Caco-2 (cell line): ENCODE data around the gene KIAA0930. TPM values are rescaled to one million over a fixed set of nuclear protein-coding genes. Genes with fewer than 3 reads are reported as not detected.

Source experiments
- BruUV-seq: library from RNA; stranded (reverse); fragments of 400-500 nt; replicated peaks from 2 replicates; lab custom pipeline; 2021; lab: Mats Ljungman, UMichigan
- CTCF ChIA-PET: fragments of 300-600 bp; sonication (Branson Sonifier 250); formaldehyde crosslinking; loops from one replicate; lab custom pipeline; 2022; ENCODE audit warnings: antibody characterized with exemption; lab: Charles Lee
- POLR2A ChIA-PET: fragments of 300-600 bp; sonication (Branson Sonifier 250); formaldehyde crosslinking; loops from one replicate; lab custom pipeline; 2022; ENCODE audit warnings: antibody characterized with exemption; lab: Charles Lee
- DNase-seq, 2 experiments: peaks; one replicate each; pipeline versions ENCODE4 v3.0.0 to v3.0.0-alpha.2; 2020 to 2022
- H3K27me3 ChIP-seq: replicated peaks from 2 replicates; pipeline ENCODE4 v1.6.0; 2011; ENCODE audit warnings: low read length; ENCODE audit not compliant: control insufficient read depth, insufficient read depth
- H3K36me3 ChIP-seq: 2 replicates; pipeline ENCODE4 v1.5.1; 2011; ENCODE audit warnings: low read length; ENCODE audit not compliant: control insufficient read depth, insufficient read depth
- H3K4me1 ChIP-seq: fragments of 250-450 bp; sonication (Bioruptor Pico); 2 replicates; pipeline ENCODE4 v1.5.1; 2020; ENCODE audit warnings: mild to moderate bottlenecking
- H3K4me3 ChIP-seq: 2 replicates; pipeline ENCODE4 v1.5.1; 2011; ENCODE audit warnings: low read depth, mild to moderate bottlenecking, control low read depth, low read length
- H3K9me3 ChIP-seq: fragments of 250-450 bp; sonication (Bioruptor Pico); 2 replicates; pipeline ENCODE4 v1.5.1; 2020; ENCODE audit warnings: mild to moderate bottlenecking, moderate library complexity
- H3K27ac Mint-ChIP-seq: one replicate; pipeline ENCODE4 v1.8.0; 2022; ENCODE audit warnings: mixed read lengths; ENCODE audit not compliant: unreplicated experiment
- H3K27me3 Mint-ChIP-seq: one replicate; pipeline ENCODE4 v1.8.0; 2022; ENCODE audit warnings: mixed read lengths; ENCODE audit not compliant: insufficient read depth, unreplicated experiment
- H3K36me3 Mint-ChIP-seq: one replicate; pipeline ENCODE4 v1.8.0; 2022; ENCODE audit warnings: mild to moderate bottlenecking, mixed read lengths; ENCODE audit not compliant: insufficient read depth, unreplicated experiment
- H3K4me1 Mint-ChIP-seq: one replicate; pipeline ENCODE4 v1.8.0; 2022; ENCODE audit warnings: low read depth, mixed read lengths; ENCODE audit not compliant: unreplicated experiment
- H3K4me3 Mint-ChIP-seq: one replicate; pipeline ENCODE4 v1.8.0; 2022; ENCODE audit warnings: mild to moderate bottlenecking, moderate library complexity, mixed read lengths; ENCODE audit not compliant: unreplicated experiment
- H3K9me3 Mint-ChIP-seq: one replicate; pipeline ENCODE4 v1.8.0; 2022; ENCODE audit warnings: mixed read lengths; ENCODE audit not compliant: unreplicated experiment
- CTCF ChIP-seq, 2 experiments: fragments of 200-600 bp in 1 of 2; IDR thresholded peaks; 1 replicate in 1 of 2; 2 replicates in 1 of 2; pipeline versions ENCODE4 v1.5.1 to v1.8.0; 2011 to 2022; ENCODE audit warnings: antibody characterized with exemption in 1 of 2, control low read depth in 1 of 2, inconsistent platforms in 1 of 2, low read depth in 1 of 2, low read length in 1 of 2, mild to moderate bottlenecking in 1 of 2, moderate library complexity in 1 of 2; ENCODE audit not compliant: insufficient read depth in 1 of 2, severe bottlenecking in 1 of 2, unreplicated experiment in 1 of 2
- intact Hi-C: fragments of 100-400 bp; cut with micrococcal nuclease; formaldehyde crosslinking; loops from one replicate; pipeline ENCODE4 v1.10.0; 2022; ENCODE audit not compliant: unreplicated experiment
- total RNA-seq: library from RNA; stranded (reverse); gene quantifications from 2 replicates; pipeline ENCODE4 v1.2.3, GENCODE V29; 2022

KIAA0930 gene
- total RNA-seq, 1 experiment from 2014 or later = 34.7 TPM

- peaks cover 74% of the 10 kb centered on the region for H3K36me3 Mint-ChIP-seq
Observed at GRCh38 chr22:45157907-45158306, 82.8 kb downstream of the KIAA0930 start.

GRCh38 chr22:45155050-45155840 lies 85.4 kb downstream of the KIAA0930 start:
- H3K27me3 ChIP-seq = no peaks in the 10 kb centered on the region
- Mint-ChIP-seq H3K27me3 (no peaks in the 10 kb centered on the region), H3K9me3 (no peaks in the 10 kb centered on the region), H3K36me3 (peaks cover 76% of the 10 kb centered on the region), H3K4me3 (no peak overlapping the region), H3K4me1 (peaks cover 38% of the 10 kb centered on the region), H3K27ac (peak overlapping the region; percentile 51)
- no TSS peak for BruUV-seq
- no peak overlapping the region for H3K4me3 ChIP-seq
- no peak for TF ChIP-seq CTCF (IDR thresholded peaks at IDR 0.05; ENCODE audit: insufficient read depth in 1 of 2, low read depth in 1 of 2, low read length in 1 of 2, severe bottlenecking in 1 of 2, unreplicated experiment in 1 of 2)
- ChIA-PET POLR2A (no interaction called here), CTCF (interaction anchor here (0.6 kb wide), 1 partner anchor 63 kb away, joined by 3 read pairs; no protein-coding TSS in a partner anchor)
- H3K36me3 ChIP-seq = peaks cover 2% of the 10 kb centered on the region
- no peaks in the 10 kb centered on the region for H3K9me3 ChIP-seq
- peaks cover 51% of the 10 kb centered on the region for H3K4me1 ChIP-seq
- intact Hi-C loops = no loop called here
- no peak for DNase-seq

More at GRCh38 chr22:45157907-45158306, 82.8 kb downstream of the KIAA0930 start:
- Mint-ChIP-seq H3K4me1 (peaks cover 49% of the 10 kb centered on the region), H3K9me3 (no peaks in the 10 kb centered on the region), H3K4me3 (no peak overlapping the region), H3K27me3 (no peaks in the 10 kb centered on the region), H3K27ac (no peak overlapping the region)
- Histone ChIP-seq H3K4me3 (no peak overlapping the region), H3K4me1 (peaks cover 61% of the 10 kb centered on the region), H3K9me3 (no peaks in the 10 kb centered on the region), H3K36me3 (peaks cover 2% of the 10 kb centered on the region), H3K27me3 (no peaks in the 10 kb centered on the region)
- intact Hi-C loops = no loop called here
- DNase-seq = peak in 1 of 2 experiments; percentile 16
- no peak for TF ChIP-seq CTCF (IDR thresholded peaks at IDR 0.05; ENCODE audit: insufficient read depth in 1 of 2, low read depth in 1 of 2, low read length in 1 of 2, severe bottlenecking in 1 of 2, unreplicated experiment in 1 of 2)
- BruUV-seq = no TSS peak
- POLR2A ChIA-PET = no interaction called here
- CTCF ChIA-PET = no interaction called here

- no peak for DNase-seq
- peaks cover 2% of the 10 kb centered on the region for H3K36me3 ChIP-seq
- no peak overlapping the region for H3K4me3 Mint-ChIP-seq
- H3K27me3 ChIP-seq = no peaks in the 10 kb centered on the region
- H3K9me3 Mint-ChIP-seq = no peaks in the 10 kb centered on the region
- peaks cover 42% of the 10 kb centered on the region for H3K4me1 ChIP-seq
- BruUV-seq = no TSS peak
- H3K27me3 Mint-ChIP-seq = no peaks in the 10 kb centered on the region
- H3K4me3 ChIP-seq = no peak overlapping the region
- intact Hi-C loops = no loop called here
- TF ChIP-seq CTCF (IDR thresholded peaks at IDR 0.05; ENCODE audit: insufficient read depth in 1 of 2, low read depth in 1 of 2, low read length in 1 of 2, severe bottlenecking in 1 of 2, unreplicated experiment in 1 of 2) = no peak
- ChIA-PET POLR2A (no interaction called here), CTCF (no interaction called here)
- peaks cover 33% of the 10 kb centered on the region for H3K4me1 Mint-ChIP-seq
- H3K9me3 ChIP-seq = no peaks in the 10 kb centered on the region
- H3K27ac Mint-ChIP-seq = peak overlapping the region; percentile 68
- H3K36me3 Mint-ChIP-seq = peaks cover 72% of the 10 kb centered on the region
Observed at GRCh38 chr22:45154383-45154782, 86.3 kb downstream of the KIAA0930 start.
